ENCODE data around the gene ROPN1.

DNA sequence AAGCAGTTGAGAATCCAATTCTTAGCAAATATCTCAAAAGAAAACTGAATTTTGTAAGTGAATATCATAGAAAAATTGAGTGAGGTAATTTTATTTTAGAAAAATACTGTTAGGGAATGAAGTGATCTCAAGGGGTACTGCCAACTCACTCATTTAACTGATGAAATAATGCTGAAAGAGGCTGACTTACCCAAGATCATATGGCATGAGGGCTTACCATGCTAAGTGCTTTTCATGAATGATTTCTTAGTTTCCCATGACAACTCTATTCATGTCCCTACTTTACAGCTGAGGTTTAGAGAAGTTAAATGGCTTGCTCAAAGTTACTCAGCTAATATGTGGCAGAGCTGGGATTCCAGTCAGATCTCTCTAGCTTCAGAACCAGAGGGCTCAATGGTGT lies 61.5 kb downstream of the ROPN1 start:
- TF ChIP-seq BRCA1 (IDR thresholded peaks at IDR 0.05; ENCODE audit: low read depth, low read length), result no peak
- TF ChIP-seq KDM1A (IDR thresholded peaks at IDR 0.05; ENCODE audit: borderline replicate concordance), result no peak
- TF ChIP-seq USF2 (IDR thresholded peaks at IDR 0.05; ENCODE audit: borderline replicate concordance, low read depth, low read length), result no peak
- TF ChIP-seq NFYB (IDR thresholded peaks at IDR 0.05; ENCODE audit: insufficient read depth, low read depth, low read length), result no peak
- TF ChIP-seq NRF1 (conservative IDR thresholded peaks at IDR 0.05; ENCODE audit: low read depth, low read length), result no peak
- TF ChIP-seq, protein P1, sequence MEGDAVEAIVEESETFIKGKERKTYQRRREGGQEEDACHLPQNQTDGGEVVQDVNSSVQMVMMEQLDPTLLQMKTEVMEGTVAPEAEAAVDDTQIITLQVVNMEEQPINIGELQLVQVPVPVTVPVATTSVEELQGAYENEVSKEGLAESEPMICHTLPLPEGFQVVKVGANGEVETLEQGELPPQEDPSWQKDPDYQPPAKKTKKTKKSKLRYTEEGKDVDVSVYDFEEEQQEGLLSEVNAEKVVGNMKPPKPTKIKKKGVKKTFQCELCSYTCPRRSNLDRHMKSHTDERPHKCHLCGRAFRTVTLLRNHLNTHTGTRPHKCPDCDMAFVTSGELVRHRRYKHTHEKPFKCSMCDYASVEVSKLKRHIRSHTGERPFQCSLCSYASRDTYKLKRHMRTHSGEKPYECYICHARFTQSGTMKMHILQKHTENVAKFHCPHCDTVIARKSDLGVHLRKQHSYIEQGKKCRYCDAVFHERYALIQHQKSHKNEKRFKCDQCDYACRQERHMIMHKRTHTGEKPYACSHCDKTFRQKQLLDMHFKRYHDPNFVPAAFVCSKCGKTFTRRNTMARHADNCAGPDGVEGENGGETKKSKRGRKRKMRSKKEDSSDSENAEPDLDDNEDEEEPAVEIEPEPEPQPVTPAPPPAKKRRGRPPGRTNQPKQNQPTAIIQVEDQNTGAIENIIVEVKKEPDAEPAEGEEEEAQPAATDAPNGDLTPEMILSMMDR (IDR thresholded peaks at IDR 0.05 in 2 of 3, conservative IDR thresholded peaks at IDR 0.05 in 1 of 3; ENCODE audit: control insufficient read depth in 2 of 3, extremely low read depth in 1 of 3, insufficient read depth in 1 of 3, low read depth in 3 of 3, low read length in 3 of 3), result no peak
- TF ChIP-seq CBFB (IDR thresholded peaks at IDR 0.05; ENCODE audit: low read depth), result no peak
- TF ChIP-seq NR2C2 (IDR thresholded peaks at IDR 0.05; ENCODE audit: borderline replicate concordance, control insufficient read depth, insufficient read length, low read depth), result no peak
- TF ChIP-seq RAD21 (IDR thresholded peaks at IDR 0.05; ENCODE audit: insufficient read depth, low read depth, low read length), result no peak
- TF ChIP-seq SMC3 (IDR thresholded peaks at IDR 0.05; ENCODE audit: borderline replicate concordance, low read length), result no peak
- no peak for TF ChIP-seq ZZZ3 (IDR thresholded peaks at IDR 0.05; ENCODE audit: control insufficient read depth, insufficient read length, low read depth)
- no peak for TF ChIP-seq TARDBP (IDR thresholded peaks at IDR 0.05; ENCODE audit: borderline replicate concordance)
